Caco-2 (cell line): ENCODE results near the gene FAM107B. TPM values are rescaled to one million over a fixed set of nuclear protein-coding genes. Genes with fewer than 3 reads are reported as not detected.

Experiments used
- BruUV-seq: library from RNA; stranded (reverse); fragments of 400-500 nt; replicated peaks from 2 replicates; lab custom pipeline; 2021; lab: Mats Ljungman, UMichigan
- CTCF ChIA-PET: fragments of 300-600 bp; sonication (Branson Sonifier 250); formaldehyde crosslinking; loops from one replicate; lab custom pipeline; 2022; ENCODE audit warnings: antibody characterized with exemption; lab: Charles Lee
- POLR2A ChIA-PET: fragments of 300-600 bp; sonication (Branson Sonifier 250); formaldehyde crosslinking; loops from one replicate; lab custom pipeline; 2022; ENCODE audit warnings: antibody characterized with exemption; lab: Charles Lee
- DNase-seq, 2 experiments: peaks; one replicate each; pipeline versions ENCODE4 v3.0.0 to v3.0.0-alpha.2; 2020 to 2022
- H3K27me3 ChIP-seq: replicated peaks from 2 replicates; pipeline ENCODE4 v1.6.0; 2011; ENCODE audit warnings: low read length; ENCODE audit not compliant: control insufficient read depth, insufficient read depth
- H3K36me3 ChIP-seq: 2 replicates; pipeline ENCODE4 v1.5.1; 2011; ENCODE audit warnings: low read length; ENCODE audit not compliant: control insufficient read depth, insufficient read depth
- H3K4me1 ChIP-seq: fragments of 250-450 bp; sonication (Bioruptor Pico); 2 replicates; pipeline ENCODE4 v1.5.1; 2020; ENCODE audit warnings: mild to moderate bottlenecking
- H3K4me3 ChIP-seq: 2 replicates; pipeline ENCODE4 v1.5.1; 2011; ENCODE audit warnings: low read depth, mild to moderate bottlenecking, control low read depth, low read length
- H3K9me3 ChIP-seq: fragments of 250-450 bp; sonication (Bioruptor Pico); 2 replicates; pipeline ENCODE4 v1.5.1; 2020; ENCODE audit warnings: mild to moderate bottlenecking, moderate library complexity
- H3K27ac Mint-ChIP-seq: one replicate; pipeline ENCODE4 v1.8.0; 2022; ENCODE audit warnings: mixed read lengths; ENCODE audit not compliant: unreplicated experiment
- H3K27me3 Mint-ChIP-seq: one replicate; pipeline ENCODE4 v1.8.0; 2022; ENCODE audit warnings: mixed read lengths; ENCODE audit not compliant: insufficient read depth, unreplicated experiment
- H3K36me3 Mint-ChIP-seq: one replicate; pipeline ENCODE4 v1.8.0; 2022; ENCODE audit warnings: mild to moderate bottlenecking, mixed read lengths; ENCODE audit not compliant: insufficient read depth, unreplicated experiment
- H3K4me1 Mint-ChIP-seq: one replicate; pipeline ENCODE4 v1.8.0; 2022; ENCODE audit warnings: low read depth, mixed read lengths; ENCODE audit not compliant: unreplicated experiment
- H3K4me3 Mint-ChIP-seq: one replicate; pipeline ENCODE4 v1.8.0; 2022; ENCODE audit warnings: mild to moderate bottlenecking, moderate library complexity, mixed read lengths; ENCODE audit not compliant: unreplicated experiment
- H3K9me3 Mint-ChIP-seq: one replicate; pipeline ENCODE4 v1.8.0; 2022; ENCODE audit warnings: mixed read lengths; ENCODE audit not compliant: unreplicated experiment
- CTCF ChIP-seq, 2 experiments: fragments of 200-600 bp in 1 of 2; IDR thresholded peaks; 1 replicate in 1 of 2; 2 replicates in 1 of 2; pipeline versions ENCODE4 v1.5.1 to v1.8.0; 2011 to 2022; ENCODE audit warnings: antibody characterized with exemption in 1 of 2, control low read depth in 1 of 2, inconsistent platforms in 1 of 2, low read depth in 1 of 2, low read length in 1 of 2, mild to moderate bottlenecking in 1 of 2, moderate library complexity in 1 of 2; ENCODE audit not compliant: insufficient read depth in 1 of 2, severe bottlenecking in 1 of 2, unreplicated experiment in 1 of 2
- intact Hi-C: fragments of 100-400 bp; cut with micrococcal nuclease; formaldehyde crosslinking; loops from one replicate; pipeline ENCODE4 v1.10.0; 2022; ENCODE audit not compliant: unreplicated experiment
- total RNA-seq: library from RNA; stranded (reverse); gene quantifications from 2 replicates; pipeline ENCODE4 v1.2.3, GENCODE V29; 2022

The FAM107B gene
- total RNA-seq, 1 experiment from 2014 or later: 206 TPM

GRCh38 chr10:14774214-14774580 lies 500 bp downstream of the FAM107B start:
- H3K27me3 ChIP-seq: no peaks in the 10 kb centered on the region
- peaks cover 4% of the 10 kb centered on the region for H3K36me3 Mint-ChIP-seq
- no peaks in the 10 kb centered on the region; the same call in 1 of the 2 replicates for H3K36me3 ChIP-seq
- H3K4me3 Mint-ChIP-seq: no peak overlapping the region
- CTCF ChIA-PET: no interaction called here
- intact Hi-C loops: no loop called here
- H3K4me3 ChIP-seq: no peak overlapping the region
- no peak for DNase-seq
- H3K9me3 ChIP-seq: no peaks in the 10 kb centered on the region
- H3K4me1 ChIP-seq: peaks cover 9% of the 10 kb centered on the region
- peaks cover 14% of the 10 kb centered on the region for H3K9me3 Mint-ChIP-seq
- TF ChIP-seq CTCF (IDR thresholded peaks at IDR 0.05; ENCODE audit: insufficient read depth in 1 of 2, low read depth in 1 of 2, low read length in 1 of 2, severe bottlenecking in 1 of 2, unreplicated experiment in 1 of 2): no peak
- peaks cover 20% of the 10 kb centered on the region for H3K4me1 Mint-ChIP-seq
- no peaks in the 10 kb centered on the region for H3K27me3 Mint-ChIP-seq
- no peak overlapping the region for H3K27ac Mint-ChIP-seq
- no TSS peak for BruUV-seq
- POLR2A ChIA-PET: no interaction called here

- H3K27ac Mint-ChIP-seq: no peak overlapping the region
- no peak overlapping the region for H3K4me3 Mint-ChIP-seq
- no TSS peak for BruUV-seq
- peaks cover 4% of the 10 kb centered on the region for H3K36me3 Mint-ChIP-seq
- H3K27me3 Mint-ChIP-seq: no peaks in the 10 kb centered on the region
- no peak for DNase-seq
- Histone ChIP-seq H3K36me3 (no peaks in the 10 kb centered on the region; the same call in 1 of the 2 replicates), H3K9me3 (no peaks in the 10 kb centered on the region), H3K4me1 (peaks cover 4% of the 10 kb centered on the region), H3K27me3 (no peaks in the 10 kb centered on the region), H3K4me3 (no peak overlapping the region)
- H3K9me3 Mint-ChIP-seq: peaks cover 14% of the 10 kb centered on the region
- intact Hi-C loops: no loop called here
- CTCF ChIA-PET: no interaction called here
- no peak for TF ChIP-seq CTCF (IDR thresholded peaks at IDR 0.05; ENCODE audit: insufficient read depth in 1 of 2, low read depth in 1 of 2, low read length in 1 of 2, severe bottlenecking in 1 of 2, unreplicated experiment in 1 of 2)
- POLR2A ChIA-PET: no interaction called here
- peaks cover 15% of the 10 kb centered on the region for H3K4me1 Mint-ChIP-seq
These were observed 1.0 kb downstream of the FAM107B start for GRCh38 chr10:14773551-14774213.

DNA sequence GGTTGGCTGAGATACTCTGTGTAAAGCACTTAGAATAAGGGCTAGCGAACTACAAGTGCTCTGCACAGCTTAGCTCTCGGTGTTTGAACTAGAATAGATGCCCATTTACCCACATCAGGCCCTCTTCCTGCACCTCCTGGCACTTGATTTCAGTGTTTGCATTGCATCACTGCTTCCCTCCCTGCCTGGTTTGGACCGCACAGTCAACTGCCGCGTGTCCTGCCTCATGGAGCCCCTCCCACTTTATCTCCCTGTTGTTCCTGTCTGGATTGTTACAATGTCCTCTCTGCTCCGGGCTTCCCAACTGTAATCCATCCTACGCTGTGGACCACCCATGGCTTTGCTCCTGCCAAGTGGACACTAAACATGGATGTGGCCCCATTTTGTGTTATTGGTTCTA lies 2.3 kb downstream of the FAM107B start:
- ChIA-PET CTCF (no interaction called here), POLR2A (no interaction called here)
- Histone ChIP-seq H3K36me3 (no peaks in the 10 kb centered on the region; the same call in 1 of the 2 replicates), H3K9me3 (no peaks in the 10 kb centered on the region), H3K4me1 (no peaks in the 10 kb centered on the region), H3K4me3 (no peak overlapping the region), H3K27me3 (no peaks in the 10 kb centered on the region)
- H3K4me3 Mint-ChIP-seq: no peak overlapping the region
- BruUV-seq: no TSS peak
- H3K27me3 Mint-ChIP-seq: no peaks in the 10 kb centered on the region
- TF ChIP-seq CTCF (IDR thresholded peaks at IDR 0.05; ENCODE audit: insufficient read depth in 1 of 2, low read depth in 1 of 2, low read length in 1 of 2, severe bottlenecking in 1 of 2, unreplicated experiment in 1 of 2): no peak
- no peak for DNase-seq
- H3K9me3 Mint-ChIP-seq: peaks cover 14% of the 10 kb centered on the region
- H3K4me1 Mint-ChIP-seq: peaks cover 6% of the 10 kb centered on the region
- H3K27ac Mint-ChIP-seq: no peak overlapping the region
- intact Hi-C loops: no loop called here
- H3K36me3 Mint-ChIP-seq: peaks cover 4% of the 10 kb centered on the region
